Trophoblast cell (in vitro differentiated cells and primary cell): ENCODE results near the gene DUSP1.
A peak's percentile ranks its signal among the peaks of the same experiment; 100 is the strongest.

ENCODE experiments used
- DNase-seq, 2 donors: peaks; one replicate each; pipeline ENCODE4 v3.0.0-alpha.2; 2016
- H2AFZ ChIP-seq: 2 replicates; pipeline ENCODE4 v1.6.1; 2013; ENCODE audit warnings: low read length, moderate library complexity, mild to moderate bottlenecking; ENCODE audit not compliant: insufficient read depth, poor library complexity
- H2AK5ac ChIP-seq: 2 replicates; pipeline ENCODE4 v1.6.1; 2013; ENCODE audit warnings: mild to moderate bottlenecking, low read length
- H2BK120ac ChIP-seq: 2 replicates; pipeline ENCODE4 v1.6.1; 2013; ENCODE audit warnings: low read length, mild to moderate bottlenecking, moderate library complexity; ENCODE audit not compliant: insufficient read depth, poor library complexity
- H2BK12ac ChIP-seq: 2 replicates; pipeline ENCODE4 v1.6.1; 2013; ENCODE audit warnings: mild to moderate bottlenecking, low read length, moderate library complexity
- H2BK5ac ChIP-seq: 2 replicates; pipeline ENCODE4 v1.6.1; 2013; ENCODE audit warnings: low read length, low read depth, moderate library complexity, mild to moderate bottlenecking; ENCODE audit not compliant: poor library complexity
- H3K14ac ChIP-seq: 2 replicates; pipeline ENCODE4 v1.6.1; 2013; ENCODE audit warnings: mild to moderate bottlenecking, low read length
- H3K18ac ChIP-seq: 2 replicates; pipeline ENCODE4 v1.6.1; 2013; ENCODE audit warnings: mild to moderate bottlenecking, low read length
- H3K23ac ChIP-seq: 2 replicates; pipeline ENCODE4 v1.6.1; 2013; ENCODE audit warnings: low read length
- H3K27ac ChIP-seq: 2 replicates; pipeline ENCODE4 v1.5.1; 2013; ENCODE audit warnings: low read depth, mild to moderate bottlenecking, inconsistent platforms, low read length, moderate library complexity
- H3K27me3 ChIP-seq: 2 replicates; pipeline ENCODE4 v1.6.1; 2013; ENCODE audit warnings: inconsistent platforms, mild to moderate bottlenecking, low read length, moderate library complexity; ENCODE audit not compliant: insufficient read depth
- H3K36me3 ChIP-seq, 2 experiments: 1 replicate in 1 of 2; 2 replicates in 1 of 2; pipeline ENCODE4 v1.6.1; 2013; ENCODE audit warnings: low read length in 2 of 2, mild to moderate bottlenecking in 2 of 2, moderate library complexity in 1 of 2; ENCODE audit not compliant: insufficient read depth in 2 of 2, control insufficient read depth in 1 of 2
- H3K4ac ChIP-seq: 2 replicates; pipeline ENCODE4 v1.6.1; 2013; ENCODE audit warnings: low read depth, mild to moderate bottlenecking, low read length, moderate library complexity
- H3K4me1 ChIP-seq, 2 experiments: 1 replicate in 1 of 2; 2 replicates in 1 of 2; pipeline ENCODE4 v1.6.1; 2013; ENCODE audit warnings: low read length in 2 of 2, mild to moderate bottlenecking in 2 of 2, moderate library complexity in 1 of 2; ENCODE audit not compliant: insufficient read depth in 2 of 2, control insufficient read depth in 1 of 2
- H3K4me2 ChIP-seq: 2 replicates; pipeline ENCODE4 v1.6.1; 2013; ENCODE audit warnings: inconsistent platforms, mild to moderate bottlenecking, low read length, moderate library complexity
- H3K4me3 ChIP-seq: 2 replicates; pipeline ENCODE4 v1.5.1; 2013; ENCODE audit warnings: mild to moderate bottlenecking, low read depth, low read length, inconsistent platforms
- H3K79me1 ChIP-seq: one replicate; pipeline ENCODE4 v1.6.1; 2013; ENCODE audit warnings: low read length
- H3K79me2 ChIP-seq: 2 replicates; pipeline ENCODE4 v1.6.1; 2013; ENCODE audit warnings: low read length, mild to moderate bottlenecking; ENCODE audit not compliant: control insufficient read depth, insufficient read depth, poor library complexity
- H3K9ac ChIP-seq: 2 replicates; pipeline ENCODE4 v1.6.1; 2013; ENCODE audit warnings: mild to moderate bottlenecking, low read length
- H3K9me3 ChIP-seq: 2 replicates; pipeline ENCODE4 v1.6.1; 2013; ENCODE audit warnings: low read depth, mild to moderate bottlenecking, control low read depth, inconsistent platforms, low read length; ENCODE audit not compliant: insufficient read depth
- H4K12ac ChIP-seq: 2 replicates; pipeline ENCODE4 v1.6.1; 2013; ENCODE audit warnings: low read depth, mild to moderate bottlenecking, low read length, moderate library complexity
- H4K8ac ChIP-seq: 2 replicates; pipeline ENCODE4 v1.6.1; 2013; ENCODE audit warnings: low read depth, mild to moderate bottlenecking, low read length, moderate library complexity
- H4K91ac ChIP-seq: one replicate; pipeline ENCODE4 v1.6.1; 2013; ENCODE audit warnings: low read depth, mild to moderate bottlenecking, low read length, moderate library complexity
- WGBS: extraction: QIAGEN DNeasy Blood & Tissue Kit; methylation state at CpG from one replicate; pipeline ENCODE4 v1.1.7; 2013; ENCODE audit warnings: missing lambda C conversion rate; ENCODE audit not compliant: insufficient read length, insufficient coverage; ENCODE audit errors: extremely low coverage; 5-methylcytosine and 5-hydroxymethylcytosine counted together

The DUSP1 gene

GRCh38 chr5:172758077-172758833 lies 12.7 kb downstream of the DUSP1 start:
- no peaks in the 10 kb centered on the region for H3K36me3 ChIP-seq
- H3K23ac ChIP-seq, result no peak overlapping the region

GRCh38 chr5:172757394-172758010 lies 13.5 kb downstream of the DUSP1 start:
- H4K91ac ChIP-seq, result no peak overlapping the region
- DNase-seq, result no peak
- no peaks in the 10 kb centered on the region for H3K27me3 ChIP-seq
- H3K18ac ChIP-seq, result no peak overlapping the region
- H3K27ac ChIP-seq, result no peak overlapping the region
- H3K9me3 ChIP-seq, result peaks cover 2% of the 10 kb centered on the region
- no peak overlapping the region for H2AFZ ChIP-seq
- no peak overlapping the region for H2BK5ac ChIP-seq
- peaks cover 0 to 3% of the 10 kb centered on the region in 2 experiments for H3K4me1 ChIP-seq
- H2BK120ac ChIP-seq, result no peak overlapping the region
- H3K23ac ChIP-seq, result no peak overlapping the region
- no peak overlapping the region for H3K4ac ChIP-seq
- H3K36me3 ChIP-seq, result no peaks in the 10 kb centered on the region
- no peaks in the 10 kb centered on the region for H3K79me2 ChIP-seq
- H3K4me2 ChIP-seq, result no peak overlapping the region
- no peak overlapping the region for H2AK5ac ChIP-seq
- no peak overlapping the region for H4K12ac ChIP-seq
- WGBS, result no CpG with 5 or more reads among the region's 9 CpGs
- H2BK12ac ChIP-seq, result no peak overlapping the region
- H3K79me1 ChIP-seq, result no peaks in the 10 kb centered on the region
- H3K4me3 ChIP-seq, result no peak overlapping the region
- H4K8ac ChIP-seq, result no peak overlapping the region
- no peak overlapping the region for H3K14ac ChIP-seq
- H3K9ac ChIP-seq, result no peak overlapping the region

More at GRCh38 chr5:172758077-172758833, 12.7 kb downstream of the DUSP1 start:
- H3K18ac ChIP-seq, result no peak overlapping the region
- H3K9ac ChIP-seq, result no peak overlapping the region
- no peak overlapping the region for H2BK12ac ChIP-seq
- H2BK120ac ChIP-seq, result no peak overlapping the region
- no peak overlapping the region for H3K27ac ChIP-seq
- H3K27me3 ChIP-seq, result no peaks in the 10 kb centered on the region
- no peak overlapping the region for H4K12ac ChIP-seq
- no peak overlapping the region for H2AFZ ChIP-seq
- H3K14ac ChIP-seq, result no peak overlapping the region
- peak overlapping the region; percentile 30 for H2AK5ac ChIP-seq
- no peaks in the 10 kb centered on the region for H3K79me2 ChIP-seq
- peak; percentile 86 to 95 for DNase-seq
- peaks cover 2% of the 10 kb centered on the region for H3K9me3 ChIP-seq
- no peak overlapping the region for H4K8ac ChIP-seq
- no peak overlapping the region for H4K91ac ChIP-seq
- peaks cover 0 to 3% of the 10 kb centered on the region in 2 experiments for H3K4me1 ChIP-seq
- H2BK5ac ChIP-seq, result no peak overlapping the region
- no peak overlapping the region for H3K4me2 ChIP-seq
- no CpG with 5 or more reads among the region's 19 CpGs for WGBS
- no peak overlapping the region for H3K4ac ChIP-seq
- H3K79me1 ChIP-seq, result no peaks in the 10 kb centered on the region
- no peak overlapping the region for H3K4me3 ChIP-seq

- H3K9me3 ChIP-seq, result peaks cover 2% of the 10 kb centered on the region
- DNase-seq, result no peak
- H3K18ac ChIP-seq, result no peak overlapping the region
- no peak overlapping the region for H2AK5ac ChIP-seq
- H3K27me3 ChIP-seq, result no peaks in the 10 kb centered on the region
- no peaks in the 10 kb centered on the region for H3K36me3 ChIP-seq
- whole genome bisulfite sequencing, result no CpG with 5 or more reads among the region's 10 CpGs
- no peak overlapping the region for H3K4me2 ChIP-seq
- H3K79me2 ChIP-seq, result no peaks in the 10 kb centered on the region
- no peak overlapping the region for H2AFZ ChIP-seq
- H2BK5ac ChIP-seq, result no peak overlapping the region
- no peak overlapping the region for H3K27ac ChIP-seq
- no peak overlapping the region for H3K23ac ChIP-seq
- no peak overlapping the region for H3K14ac ChIP-seq
- no peak overlapping the region for H4K12ac ChIP-seq
- no peak overlapping the region for H3K4ac ChIP-seq
- no peak overlapping the region for H2BK120ac ChIP-seq
- no peak overlapping the region for H2BK12ac ChIP-seq
- H3K9ac ChIP-seq, result no peak overlapping the region
- peaks cover 0 to 3% of the 10 kb centered on the region in 2 experiments for H3K4me1 ChIP-seq
- H3K4me3 ChIP-seq, result no peak overlapping the region
- no peaks in the 10 kb centered on the region for H3K79me1 ChIP-seq
- no peak overlapping the region for H4K91ac ChIP-seq
- H4K8ac ChIP-seq, result no peak overlapping the region
Observed at GRCh38 chr5:172756764-172757393, 14.1 kb downstream of the DUSP1 start.

DNA sequence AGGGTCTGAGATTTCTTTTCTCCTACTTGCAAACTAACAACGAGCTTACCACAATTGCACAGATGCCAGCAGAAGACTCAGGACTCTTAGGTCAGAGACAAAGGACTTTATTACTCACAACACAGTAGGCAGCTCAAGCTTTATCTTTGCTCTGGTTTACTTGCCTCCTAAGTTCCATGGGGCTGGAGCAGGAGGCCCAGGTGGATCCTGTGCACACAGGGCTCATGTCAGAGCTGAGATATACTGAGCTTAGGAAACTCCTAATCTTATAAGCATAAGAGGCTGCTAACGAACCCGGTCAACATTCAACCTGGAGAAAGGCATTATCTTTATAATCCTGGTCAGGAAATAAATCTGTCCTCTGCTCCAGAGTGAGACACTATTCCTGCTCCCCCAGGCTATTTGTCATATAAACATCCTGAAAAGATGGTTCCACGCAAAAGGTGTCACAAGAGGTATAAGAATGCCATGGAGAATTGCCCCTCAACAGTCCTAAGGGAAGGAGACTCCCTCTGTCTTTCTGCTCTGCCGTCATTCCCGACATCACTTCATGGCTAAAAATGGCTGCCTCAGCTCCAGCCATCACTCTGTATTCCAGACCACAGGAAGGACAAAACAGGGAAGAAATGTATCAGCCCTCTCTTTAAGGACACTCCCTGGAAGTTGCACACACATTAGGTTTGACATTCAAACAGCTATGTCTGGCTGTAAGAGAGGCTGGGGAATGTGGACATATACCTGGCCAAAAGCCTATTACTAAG lies 16.2 kb downstream of the DUSP1 start:
- H2BK12ac ChIP-seq, result no peak overlapping the region
- no peak overlapping the region for H2BK120ac ChIP-seq
- peaks cover 2% of the 10 kb centered on the region for H3K9me3 ChIP-seq
- H3K4me3 ChIP-seq, result no peak overlapping the region
- H3K79me2 ChIP-seq, result no peaks in the 10 kb centered on the region
- H4K91ac ChIP-seq, result no peak overlapping the region
- no peak overlapping the region for H4K8ac ChIP-seq
- H3K23ac ChIP-seq, result no peak overlapping the region
- no peaks in the 10 kb centered on the region for H3K79me1 ChIP-seq
- H4K12ac ChIP-seq, result no peak overlapping the region
- peaks cover 0 to 3% of the 10 kb centered on the region in 2 experiments for H3K4me1 ChIP-seq
- no peak overlapping the region for H3K9ac ChIP-seq
- H3K27ac ChIP-seq, result no peak overlapping the region
- no CpG with 5 or more reads among the region's 6 CpGs for WGBS
- DNase-seq, result no peak
- no peak overlapping the region for H2AFZ ChIP-seq
- no peaks in the 10 kb centered on the region for H3K36me3 ChIP-seq
- no peak overlapping the region for H3K18ac ChIP-seq
- H3K27me3 ChIP-seq, result no peaks in the 10 kb centered on the region
- H2BK5ac ChIP-seq, result no peak overlapping the region
- H3K14ac ChIP-seq, result no peak overlapping the region
- no peak overlapping the region for H3K4me2 ChIP-seq
- H2AK5ac ChIP-seq, result no peak overlapping the region
- H3K4ac ChIP-seq, result no peak overlapping the region
